OCI-LY1 (cell line): ENCODE results near the gene ADGRL2.

Source experiments
- H2AFZ ChIP-seq: fragments of 200-600 bp; sonication (generic), shearing (Covaris generic); 2 replicates; pipeline ENCODE4 v1.6.0; 2014; ENCODE audit warnings: antibody characterized with exemption, mild to moderate bottlenecking, low read length
- H3F3A ChIP-seq: fragments of 200-600 bp; sonication (generic), shearing (Covaris generic); 2 replicates; pipeline ENCODE4 v1.6.0; 2014; ENCODE audit warnings: mild to moderate bottlenecking, antibody characterized with exemption, low read length, moderate library complexity; ENCODE audit not compliant: insufficient read depth
- H3K27ac ChIP-seq: fragments of 200-600 bp; sonication (generic); 2 replicates; pipeline ENCODE4 v1.5.1; 2014; ENCODE audit warnings: low read length, mixed run types, mild to moderate bottlenecking, low read depth; ENCODE audit not compliant: poor library complexity, severe bottlenecking
- H3K27me3 ChIP-seq: fragments of 200-600 bp; sonication (generic); 2 replicates; pipeline ENCODE4 v1.6.0; 2014; ENCODE audit warnings: antibody characterized with exemption, mild to moderate bottlenecking, low read length, moderate library complexity; ENCODE audit not compliant: insufficient read depth
- H3K36me3 ChIP-seq: fragments of 200-600 bp; sonication (generic); 2 replicates; pipeline ENCODE4 v1.6.1; 2014; ENCODE audit warnings: mild to moderate bottlenecking, antibody characterized with exemption, low read length, moderate library complexity, mixed read lengths; ENCODE audit not compliant: insufficient read depth
- H3K4me1 ChIP-seq: fragments of 200-600 bp; sonication (generic); 2 replicates; pipeline ENCODE4 v1.5.1; 2014; ENCODE audit warnings: mild to moderate bottlenecking, low read length, moderate library complexity; ENCODE audit not compliant: insufficient read depth, severe bottlenecking
- H3K4me2 ChIP-seq: fragments of 200-600 bp; sonication (generic), shearing (Covaris generic); 2 replicates; pipeline ENCODE4 v1.6.1; 2014; ENCODE audit warnings: low read length
- H3K4me3 ChIP-seq: fragments of 200-600 bp; sonication (generic); 2 replicates; pipeline ENCODE4 v1.5.1; 2014; ENCODE audit warnings: low read length, low read depth, mild to moderate bottlenecking, mixed read lengths; ENCODE audit not compliant: poor library complexity, severe bottlenecking
- H3K79me2 ChIP-seq: fragments of 200-600 bp; shearing (Covaris generic); 2 replicates; pipeline ENCODE4 v1.6.1; 2016; ENCODE audit warnings: mixed run types, low read length, mixed read lengths; ENCODE audit not compliant: insufficient read depth
- H3K9ac ChIP-seq: fragments of 200-600 bp; sonication (generic), shearing (Covaris generic); 2 replicates; pipeline ENCODE4 v1.6.1; 2014; ENCODE audit warnings: mild to moderate bottlenecking, low read length, mixed read lengths
- H3K9me2 ChIP-seq: fragments of 200-600 bp; sonication (generic), shearing (Covaris generic); 2 replicates; pipeline ENCODE4 v1.6.1; 2014; ENCODE audit warnings: low read depth, mild to moderate bottlenecking, low read length, mixed read lengths
- H3K9me3 ChIP-seq: fragments of 200-600 bp; shearing (Covaris generic); 2 replicates; pipeline ENCODE4 v1.6.1; 2014; ENCODE audit warnings: low read length, mixed read lengths
- H4K20me1 ChIP-seq: fragments of 200-600 bp; sonication (generic), shearing (Covaris generic); 2 replicates; pipeline ENCODE4 v1.6.0; 2016; ENCODE audit warnings: mild to moderate bottlenecking, low read length; ENCODE audit not compliant: insufficient read depth
- EZH2 ChIP-seq: fragments of 200-600 bp; sonication (generic), shearing (Covaris generic); IDR thresholded peaks from 2 replicates; pipeline ENCODE4 v1.8.0; 2017; ENCODE audit warnings: borderline replicate concordance, mixed run types, mild to moderate bottlenecking, antibody characterized with exemption, low read length, moderate library complexity, mixed read lengths
- TF ChIP-seq, protein P1 (sequence below): fragments of 200-600 bp; sonication (generic), shearing (Covaris generic); IDR thresholded peaks from 2 replicates; pipeline ENCODE4 v1.5.1; 2017; ENCODE audit warnings: mild to moderate bottlenecking, antibody characterized with exemption, low read length, moderate library complexity, mixed read lengths

ADGRL2 gene

DNA sequence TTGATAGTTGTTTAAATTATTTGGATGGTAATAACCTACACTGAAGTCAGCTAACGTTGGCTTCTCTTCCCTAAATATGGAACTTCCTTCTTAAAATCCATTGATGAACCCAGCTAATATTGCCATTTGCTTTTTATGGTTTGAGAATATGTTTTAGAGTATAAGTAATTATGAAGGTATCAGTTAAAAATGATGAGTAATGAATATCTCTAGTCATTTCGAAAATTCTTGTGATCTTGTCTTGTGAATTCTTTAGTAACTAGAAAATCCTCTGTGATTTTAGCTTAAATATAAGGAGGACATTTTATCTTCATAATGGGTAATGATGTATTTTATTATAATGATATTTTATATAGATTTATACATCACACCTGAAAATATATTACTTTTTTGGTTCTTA, 50.5 kb downstream of the ADGRL2 start:
- Histone ChIP-seq H3K9ac (no peak overlapping the region), H3K4me1 (no peaks in the 10 kb centered on the region), H3K4me2 (no peak overlapping the region), H3K9me3 (no peaks in the 10 kb centered on the region), H3K9me2 (no peaks in the 10 kb centered on the region), H2AFZ (no peak overlapping the region), H3K36me3 (no peaks in the 10 kb centered on the region), H3K27me3 (no peaks in the 10 kb centered on the region), H4K20me1 (no peaks in the 10 kb centered on the region), H3K79me2 (no peaks in the 10 kb centered on the region), H3K27ac (no peak overlapping the region), H3K4me3 (no peak overlapping the region), H3F3A (no peaks in the 10 kb centered on the region)
- TF ChIP-seq EZH2 = no peak
- TF ChIP-seq, protein P1, sequence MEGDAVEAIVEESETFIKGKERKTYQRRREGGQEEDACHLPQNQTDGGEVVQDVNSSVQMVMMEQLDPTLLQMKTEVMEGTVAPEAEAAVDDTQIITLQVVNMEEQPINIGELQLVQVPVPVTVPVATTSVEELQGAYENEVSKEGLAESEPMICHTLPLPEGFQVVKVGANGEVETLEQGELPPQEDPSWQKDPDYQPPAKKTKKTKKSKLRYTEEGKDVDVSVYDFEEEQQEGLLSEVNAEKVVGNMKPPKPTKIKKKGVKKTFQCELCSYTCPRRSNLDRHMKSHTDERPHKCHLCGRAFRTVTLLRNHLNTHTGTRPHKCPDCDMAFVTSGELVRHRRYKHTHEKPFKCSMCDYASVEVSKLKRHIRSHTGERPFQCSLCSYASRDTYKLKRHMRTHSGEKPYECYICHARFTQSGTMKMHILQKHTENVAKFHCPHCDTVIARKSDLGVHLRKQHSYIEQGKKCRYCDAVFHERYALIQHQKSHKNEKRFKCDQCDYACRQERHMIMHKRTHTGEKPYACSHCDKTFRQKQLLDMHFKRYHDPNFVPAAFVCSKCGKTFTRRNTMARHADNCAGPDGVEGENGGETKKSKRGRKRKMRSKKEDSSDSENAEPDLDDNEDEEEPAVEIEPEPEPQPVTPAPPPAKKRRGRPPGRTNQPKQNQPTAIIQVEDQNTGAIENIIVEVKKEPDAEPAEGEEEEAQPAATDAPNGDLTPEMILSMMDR = no peak

- Histone ChIP-seq H3K9me2 (no peaks in the 10 kb centered on the region), H4K20me1 (no peaks in the 10 kb centered on the region), H3K27me3 (no peaks in the 10 kb centered on the region), H3K9me3 (no peaks in the 10 kb centered on the region), H3K27ac (no peak overlapping the region), H3K4me2 (no peak overlapping the region), H3K36me3 (no peaks in the 10 kb centered on the region), H3F3A (no peaks in the 10 kb centered on the region), H3K4me3 (no peak overlapping the region), H3K9ac (no peak overlapping the region), H3K4me1 (no peaks in the 10 kb centered on the region), H3K79me2 (no peaks in the 10 kb centered on the region), H2AFZ (no peak overlapping the region)
- TF ChIP-seq, protein P1 = no peak
- TF ChIP-seq EZH2 = no peak
These were observed 52.2 kb downstream of the ADGRL2 start for GRCh38 chr1:81852961-81853360.

DNA sequence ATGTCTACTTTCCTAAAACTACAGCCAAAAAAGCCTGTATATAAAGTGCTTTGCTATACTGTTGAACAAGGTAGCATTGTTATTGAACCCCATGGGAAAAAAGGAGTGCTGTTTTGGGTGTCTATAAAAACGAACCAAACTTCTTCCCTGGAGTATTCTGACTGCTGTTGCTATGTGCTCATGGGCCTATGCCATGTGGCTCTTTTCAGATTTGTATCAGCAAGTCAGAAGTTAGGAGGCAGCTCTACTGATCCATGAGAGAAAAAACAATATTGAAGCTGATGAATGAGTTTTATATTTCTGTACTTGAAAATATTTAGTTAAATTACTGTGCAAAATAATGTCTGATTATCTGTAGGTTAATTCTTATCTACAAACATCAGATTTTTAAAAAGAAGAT, 66.5 kb downstream of the ADGRL2 start:
- no peaks in the 10 kb centered on the region for H3K36me3 ChIP-seq
- H4K20me1 ChIP-seq = no peaks in the 10 kb centered on the region
- H2AFZ ChIP-seq = no peak overlapping the region
- H3K4me2 ChIP-seq = no peak overlapping the region
- no peaks in the 10 kb centered on the region for H3F3A ChIP-seq
- no peak overlapping the region for H3K9ac ChIP-seq
- TF ChIP-seq EZH2 = no peak
- TF ChIP-seq, protein P1 = no peak
- no peaks in the 10 kb centered on the region for H3K27me3 ChIP-seq
- no peaks in the 10 kb centered on the region for H3K9me2 ChIP-seq
- no peak overlapping the region for H3K27ac ChIP-seq
- H3K4me1 ChIP-seq = no peaks in the 10 kb centered on the region
- no peaks in the 10 kb centered on the region for H3K79me2 ChIP-seq
- no peak overlapping the region for H3K4me3 ChIP-seq
- H3K9me3 ChIP-seq = no peaks in the 10 kb centered on the region
